Fibroblast of skin of back (primary cell): ENCODE data around the gene SPRN.
"Not testable (repeated sequence)": the region's sequence is repeated elsewhere in the genome, so short reads cannot be mapped to it uniquely, and the experiment has no call there.

ENCODE experiments used
- DNase-seq: peaks from one replicate; pipeline ENCODE4 v3.0.0-alpha.2; 2013

SPRN gene

DNA sequence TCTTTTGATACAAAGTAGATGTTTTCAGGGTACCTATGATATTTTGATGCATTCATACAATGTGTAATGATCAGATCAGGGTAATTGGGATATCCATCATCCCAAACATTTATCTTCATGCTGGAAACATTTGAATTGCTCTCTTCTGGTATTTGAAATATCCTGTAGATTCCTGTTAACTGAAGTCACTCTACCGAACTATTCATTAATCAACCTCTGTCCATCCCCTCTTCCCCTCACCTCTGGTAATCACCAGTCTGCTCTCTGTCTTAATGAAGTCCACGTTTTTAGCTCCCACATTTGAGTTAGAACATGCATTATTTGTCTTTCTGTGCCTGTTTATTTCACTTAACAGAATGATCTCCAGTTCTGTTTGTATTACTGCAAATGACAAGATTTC is 19.2 kb downstream of the SPRN start:
- DNase-seq: no peak

DNA sequence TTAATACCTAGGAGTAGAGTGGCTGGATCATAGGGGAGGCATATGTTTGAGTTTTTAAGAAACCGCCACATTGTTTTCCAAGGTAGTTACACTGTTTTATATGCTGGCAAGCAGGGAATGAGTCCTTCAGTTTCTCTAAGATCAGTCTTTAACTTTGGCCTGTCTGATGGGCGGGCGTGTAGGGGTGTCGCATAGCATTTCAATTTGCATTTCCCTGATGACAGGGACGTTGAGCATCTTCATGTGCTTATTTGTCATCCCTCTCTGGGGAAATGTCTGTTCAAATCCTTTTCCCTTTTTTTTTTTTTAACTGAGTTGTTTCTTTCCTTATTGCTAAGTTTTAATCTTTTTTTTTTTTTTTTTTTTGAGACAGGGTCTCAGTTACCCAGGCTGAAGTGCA is 20.6 kb downstream of the SPRN start:
- no peak for DNase-seq

DNA sequence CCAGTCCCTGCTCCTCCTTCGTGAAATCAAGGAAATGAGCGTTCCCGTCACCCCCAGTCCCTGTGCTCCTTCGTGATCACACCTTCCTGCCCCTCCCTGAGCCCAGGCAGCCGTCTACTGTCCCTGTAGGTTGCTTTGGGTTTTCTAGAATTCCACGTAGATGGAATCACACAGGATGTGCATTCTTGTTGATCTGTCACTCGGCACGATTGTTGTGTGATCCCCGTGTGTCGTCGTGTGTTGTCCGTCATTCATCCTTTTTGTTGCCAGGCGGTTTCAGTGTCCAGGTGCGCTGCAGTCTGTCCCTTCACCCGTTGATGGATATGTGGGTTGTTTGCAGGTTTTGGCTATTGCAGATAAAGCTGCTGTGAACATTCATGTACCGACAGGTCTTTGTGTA is 21.1 kb downstream of the SPRN start:
- DNase-seq: no peak

- no peak for DNase-seq
Observed at GRCh38 chr10:133401981-133402725, 22.3 kb downstream of the SPRN start.

GRCh38 chr10:133401500-133401899 is 22.9 kb downstream of the SPRN start:
- DNase-seq: no peak

- no peak for DNase-seq
Observed at GRCh38 chr10:133400624-133401424, 23.6 kb downstream of the SPRN start.

DNA sequence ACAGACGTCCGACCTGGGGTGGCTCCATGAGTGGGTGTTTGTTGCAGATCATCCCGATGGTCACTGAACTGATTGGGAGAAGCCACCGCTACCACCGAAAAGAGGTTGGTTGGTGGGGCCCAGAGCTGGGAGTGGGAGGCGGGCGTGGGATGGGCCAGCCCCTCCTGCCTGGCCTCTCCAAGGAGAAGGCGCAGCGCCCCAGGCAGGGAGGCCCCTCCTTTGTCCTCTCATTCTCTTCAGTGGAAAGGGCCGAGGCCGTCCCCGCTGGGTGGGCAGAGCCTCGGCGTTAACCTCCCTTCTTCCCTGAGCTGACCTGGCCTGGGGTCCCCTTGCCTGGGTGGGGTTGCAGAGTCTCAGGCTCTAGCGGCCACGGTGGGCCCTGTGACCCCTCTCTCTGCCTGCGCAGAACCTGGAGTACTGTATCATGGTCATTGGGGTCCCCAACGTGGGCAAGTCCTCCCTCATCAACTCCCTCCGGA is 25.3 kb downstream of the SPRN start:
- DNase-seq: no peak

DNA sequence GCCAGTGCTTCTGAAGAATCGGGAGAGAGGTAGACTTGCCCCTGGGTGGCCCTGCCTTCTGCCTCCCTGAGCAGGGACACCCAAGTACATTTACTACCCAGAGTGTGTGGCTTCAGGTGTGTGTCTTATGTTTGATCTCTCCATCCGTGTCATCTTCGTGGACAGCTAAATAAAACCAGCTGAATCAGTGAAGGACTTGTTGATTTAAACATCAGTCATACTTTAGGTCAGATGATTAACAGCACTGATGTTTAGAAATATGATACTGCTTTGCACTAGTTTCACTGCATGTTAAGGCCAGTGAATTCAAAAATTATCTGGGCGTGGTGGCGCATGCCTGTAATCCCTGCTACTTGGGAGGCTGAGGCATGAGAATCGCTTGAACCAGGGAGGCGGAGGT is 26.5 kb downstream of the SPRN start:
- no peak for DNase-seq

DNA sequence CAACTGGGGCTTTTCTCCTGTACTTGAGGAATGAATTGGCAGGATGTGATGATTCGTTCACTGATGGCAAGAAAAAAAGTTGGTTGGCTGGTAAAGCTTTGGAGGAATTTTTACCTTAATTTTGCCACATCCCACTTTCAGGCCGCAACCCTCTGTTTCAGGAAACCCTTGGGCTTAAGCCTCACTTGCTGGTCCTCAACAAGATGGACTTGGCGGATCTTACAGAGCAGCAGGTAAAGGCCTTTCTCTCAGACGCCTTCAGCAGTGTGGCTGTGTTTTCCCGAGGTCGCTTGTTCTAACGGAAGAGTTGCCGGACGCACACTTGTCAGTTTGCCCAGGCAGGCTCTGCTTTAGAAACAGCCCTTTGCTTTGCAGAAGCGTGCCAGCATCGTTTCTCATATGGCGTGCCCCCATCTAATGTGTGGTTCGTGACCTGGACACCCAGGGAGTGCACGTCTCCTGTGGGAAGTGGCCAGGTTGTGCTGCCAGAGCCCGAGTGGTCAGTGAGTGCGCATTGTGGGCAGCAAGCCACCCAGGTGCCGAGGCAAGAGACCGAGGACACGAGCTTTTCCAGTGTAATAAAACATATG is 28.3 kb downstream of the SPRN start:
- no peak for DNase-seq

- no peak for DNase-seq
Observed at GRCh38 chr10:133394801-133395221, 29.6 kb downstream of the SPRN start.

- peak; percentile 92 for DNase-seq
Observed at GRCh38 chr10:133394064-133394663, 30.3 kb downstream of the SPRN start, which contains the start of gene MTG1. TSS of gene MTG1 (plus strand) at chr10:133394157. CDS start at chr10:133394221, 64 bp downstream.

DNA sequence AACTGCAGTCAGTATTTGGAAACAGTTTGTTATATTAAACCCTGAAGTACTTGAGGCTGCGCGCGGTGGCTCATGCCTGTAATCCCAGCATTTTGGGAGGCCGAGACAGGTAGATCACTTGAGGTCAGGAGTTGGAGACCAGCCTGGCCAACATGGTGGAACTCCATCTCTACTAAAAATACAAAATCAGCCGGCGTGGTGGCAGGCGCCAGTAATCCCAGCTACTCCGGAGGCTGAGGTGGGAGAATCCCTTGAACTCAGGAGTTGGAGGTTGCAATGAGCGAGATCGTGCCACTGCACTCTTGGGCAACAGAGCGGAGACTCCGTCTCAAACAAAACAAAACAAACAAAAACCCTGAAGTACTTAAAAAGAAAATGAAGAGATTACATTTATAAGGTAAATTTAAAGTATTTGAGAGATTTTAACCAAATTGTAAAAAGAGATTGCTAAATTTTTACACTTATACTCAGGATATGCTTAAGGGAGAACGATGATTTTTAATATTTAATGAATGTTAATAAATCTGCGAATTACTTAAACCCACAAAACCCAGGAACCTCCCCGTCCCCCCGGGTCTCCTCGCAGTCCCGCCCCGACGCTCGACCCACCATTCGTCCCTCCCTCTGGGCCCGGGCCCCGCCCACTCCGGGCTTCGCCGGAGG is 30.9 kb downstream of the SPRN start:
- no peak for DNase-seq

DNA sequence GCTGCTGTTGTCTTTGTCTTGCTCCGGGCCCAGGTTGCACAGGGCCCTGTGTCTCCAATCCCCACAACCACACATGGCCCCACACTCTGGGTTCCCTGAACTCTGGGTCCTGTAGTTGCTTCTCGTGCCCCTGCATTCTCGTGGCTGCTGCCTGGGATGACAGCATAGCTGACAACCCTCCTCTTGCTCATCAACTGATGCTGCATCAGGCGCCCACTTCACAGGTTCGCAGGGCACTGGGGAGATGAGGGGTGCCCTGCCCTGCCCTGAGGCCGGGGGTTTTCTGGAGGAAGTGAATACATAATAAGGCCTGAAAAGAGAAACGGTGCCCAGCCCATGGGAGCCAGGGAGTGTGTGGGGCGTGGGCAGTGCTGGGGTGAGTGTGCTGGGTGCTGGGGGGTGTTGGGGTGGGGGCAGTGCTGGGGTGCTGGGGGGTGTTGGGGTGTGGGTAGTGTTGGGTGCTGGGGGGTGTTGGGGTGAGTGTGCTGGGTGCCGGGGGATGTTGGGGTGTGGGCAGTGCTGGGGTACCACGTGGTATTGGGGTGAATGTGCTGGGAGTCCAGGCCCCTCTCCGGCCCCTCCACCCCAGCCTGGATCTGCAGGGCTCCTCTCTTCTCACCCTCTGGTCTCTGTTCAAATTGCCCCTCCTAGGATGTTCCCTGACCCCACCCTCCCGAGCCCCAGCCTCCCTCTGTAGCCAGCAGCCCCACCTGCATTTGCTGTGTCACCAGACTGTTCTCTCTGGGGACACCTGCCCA is 32.5 kb downstream of the SPRN start:
- DNase-seq: no peak

- no peak for DNase-seq
Observed at GRCh38 chr10:133391249-133391635, 33.2 kb downstream of the SPRN start.

DNA sequence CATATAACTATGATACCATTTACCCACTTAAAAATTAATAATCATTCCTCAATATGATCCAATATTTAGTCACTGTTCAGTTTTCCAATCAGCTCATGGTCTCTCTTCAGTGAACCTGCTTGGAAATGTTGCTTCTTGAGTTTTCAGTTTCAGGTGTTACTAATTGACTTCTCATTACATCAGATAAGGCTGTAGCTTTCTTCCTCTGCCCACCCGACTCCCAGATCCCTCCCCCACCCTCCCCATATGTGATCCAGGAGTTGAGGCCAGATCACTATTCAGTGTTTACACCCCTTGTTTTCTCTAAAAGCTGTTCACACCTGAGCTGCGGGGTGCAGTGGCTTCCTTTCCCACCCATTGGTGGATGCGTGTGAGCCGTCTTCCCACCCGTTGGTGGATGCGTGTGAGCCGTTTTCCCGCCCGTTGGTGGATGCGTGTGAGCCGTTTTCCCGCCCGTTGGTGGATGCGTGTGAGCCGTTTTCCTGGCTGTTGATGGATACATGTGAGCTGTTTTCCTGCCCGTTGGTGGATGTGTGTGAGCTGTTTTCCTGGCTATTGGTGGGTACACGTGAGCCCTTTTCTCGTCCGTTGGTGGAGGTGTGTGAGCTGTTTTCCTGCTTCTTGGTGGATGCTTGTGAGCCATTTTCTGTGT is 33.7 kb downstream of the SPRN start:
- DNase-seq: no peak

- DNase-seq: no peak
Observed at GRCh38 chr10:133388973-133389818, 35.2 kb downstream of the SPRN start.

GRCh38 chr10:133388236-133388972 is 36.0 kb downstream of the SPRN start:
- DNase-seq: no peak

- DNase-seq: not testable (repeated sequence)
Observed at GRCh38 chr10:133386951-133387350, 37.5 kb downstream of the SPRN start.

DNA sequence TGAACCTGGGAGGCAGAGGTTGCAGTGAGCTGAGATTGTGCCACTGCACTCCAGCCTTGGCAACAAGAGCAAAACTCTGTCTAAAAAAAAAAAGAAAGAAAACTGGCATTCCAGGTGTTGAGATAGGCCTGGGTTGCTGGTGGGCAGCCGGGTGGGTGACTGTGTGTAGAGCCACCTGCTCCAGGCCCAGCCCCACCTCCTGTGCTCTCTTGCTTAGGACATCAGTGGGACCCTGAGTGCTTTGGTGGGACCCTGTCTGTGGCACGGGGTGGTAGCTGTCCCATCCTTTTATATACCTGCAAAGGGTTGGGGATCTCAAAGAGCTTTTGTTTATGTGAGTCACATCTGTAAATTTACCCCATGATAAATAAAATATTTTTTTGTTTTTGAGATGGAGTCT is 39.2 kb downstream of the SPRN start:
- DNase-seq: no peak
